Sigmoid colon (tissue), 7 donors: Measurements from ENCODE around the gene MAP2K3. TPM values are rescaled to one million over a fixed set of nuclear protein-coding genes. Genes with fewer than 3 reads are reported as not detected.

Experiments
- DNase-seq: peaks from one replicate; pipeline ENCODE4 v3.0.0-alpha.2; 2019
- H3K27ac ChIP-seq, 4 donors: fragments of 200-600 bp; sonication (generic); one replicate each; pipeline ENCODE4 v1.5.1; 2016 to 2019; ENCODE audit warnings: mild to moderate bottlenecking in 1 of 4
- H3K27me3 ChIP-seq, 3 donors: fragments of 200-600 bp; sonication (generic); one replicate each; pipeline ENCODE4 v1.5.1; 2019; ENCODE audit warnings: mild to moderate bottlenecking in 1 of 3
- H3K36me3 ChIP-seq, 4 donors: fragments of 200-600 bp; sonication (generic); one replicate each; pipeline ENCODE4 v1.5.1; 2016 to 2019
- H3K4me1 ChIP-seq, 4 donors: fragments of 200-600 bp; sonication (generic); one replicate each; pipeline ENCODE4 v1.5.1; 2017 to 2019
- H3K4me3 ChIP-seq, 4 donors: fragments of 200-600 bp; sonication (generic); one replicate each; pipeline ENCODE4 v1.5.1; 2017 to 2019; ENCODE audit warnings: mild to moderate bottlenecking in 2 of 4, moderate library complexity in 1 of 4
- H3K9me3 ChIP-seq, 4 donors: fragments of 200-600 bp in 3 of 4; sonication (generic) in 3 of 4; one replicate each; pipeline versions ENCODE4 v1.5.1 to v1.6.1; 2013 to 2019
- EP300 ChIP-seq, 4 donors: sonication (generic); formaldehyde crosslinking; IDR thresholded peaks; one replicate each; pipeline ENCODE4 v1.6.1; 2017; ENCODE audit warnings: antibody characterized with exemption in 4 of 4
- POLR2A ChIP-seq, 2 donors: fragments of 450-650 bp; IDR thresholded peaks; one replicate each; pipeline ENCODE4 v1.6.1; 2016; ENCODE audit warnings: antibody characterized with exemption in 2 of 2, mild to moderate bottlenecking in 2 of 2, moderate library complexity in 2 of 2
- POLR2AphosphoS5 ChIP-seq, 4 donors: sonication (generic); formaldehyde crosslinking; IDR thresholded peaks; one replicate each; pipeline ENCODE4 v1.6.1; 2017; ENCODE audit warnings: antibody characterized with exemption in 4 of 4
- WGBS, 2 donors: extraction: QIAGEN DNeasy Blood & Tissue Kit; methylation state at CpG; one replicate each; pipeline ENCODE4 v1.1.7; 2013; 5-methylcytosine and 5-hydroxymethylcytosine counted together
- intact Hi-C: fragments of 100-400 bp; cut with DNase I; formaldehyde crosslinking; loops from one replicate; pipeline ENCODE4 v1.15.1; 2023
- polyA plus RNA-seq, 3 donors: library from polyadenylated mRNA; stranded (reverse); fragments of 200-250 nt; gene quantifications; one replicate each; pipeline ENCODE4 v1.2.3, GENCODE V29; 2013
- total RNA-seq, 4 donors: library from RNA; depleted of rRNA; stranded (reverse); fragments of >200 nt; gene quantifications; one replicate each; pipeline ENCODE4 v1.1.0, GENCODE V29; 2016
- TF ChIP-seq, protein P1 (sequence below), 4 experiments: fragments of 450-650 bp in 3 of 4; fragments of 200-600 bp in 1 of 4; IDR thresholded peaks; one replicate each; pipeline ENCODE4 v1.5.1; 2016 to 2019; ENCODE audit warnings: antibody characterized with exemption in 4 of 4, mild to moderate bottlenecking in 3 of 4, moderate library complexity in 2 of 4
- donor health status: healthy with polysubstance abuse.
- donor health status: Bipolar disorder and iron deficiency.
- donor health status: healthy.

Gene MAP2K3
- total and polyA plus RNA-seq, 7 donors = 9.5 to 59.1 (median 23.3) TPM

- TF ChIP-seq EP300 (IDR thresholded peaks at IDR 0.05) = no peak
- no peak for TF ChIP-seq POLR2A (IDR thresholded peaks at IDR 0.05)
- no peak for TF ChIP-seq POLR2AphosphoS5 (IDR thresholded peaks at IDR 0.05)
- TF ChIP-seq, protein P1, sequence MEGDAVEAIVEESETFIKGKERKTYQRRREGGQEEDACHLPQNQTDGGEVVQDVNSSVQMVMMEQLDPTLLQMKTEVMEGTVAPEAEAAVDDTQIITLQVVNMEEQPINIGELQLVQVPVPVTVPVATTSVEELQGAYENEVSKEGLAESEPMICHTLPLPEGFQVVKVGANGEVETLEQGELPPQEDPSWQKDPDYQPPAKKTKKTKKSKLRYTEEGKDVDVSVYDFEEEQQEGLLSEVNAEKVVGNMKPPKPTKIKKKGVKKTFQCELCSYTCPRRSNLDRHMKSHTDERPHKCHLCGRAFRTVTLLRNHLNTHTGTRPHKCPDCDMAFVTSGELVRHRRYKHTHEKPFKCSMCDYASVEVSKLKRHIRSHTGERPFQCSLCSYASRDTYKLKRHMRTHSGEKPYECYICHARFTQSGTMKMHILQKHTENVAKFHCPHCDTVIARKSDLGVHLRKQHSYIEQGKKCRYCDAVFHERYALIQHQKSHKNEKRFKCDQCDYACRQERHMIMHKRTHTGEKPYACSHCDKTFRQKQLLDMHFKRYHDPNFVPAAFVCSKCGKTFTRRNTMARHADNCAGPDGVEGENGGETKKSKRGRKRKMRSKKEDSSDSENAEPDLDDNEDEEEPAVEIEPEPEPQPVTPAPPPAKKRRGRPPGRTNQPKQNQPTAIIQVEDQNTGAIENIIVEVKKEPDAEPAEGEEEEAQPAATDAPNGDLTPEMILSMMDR (IDR thresholded peaks at IDR 0.05) = no peak
Measured at GRCh38 chr17:21249086-21249795, 35.3 kb upstream of the MAP2K3 start.

GRCh38 chr17:21249920-21250703 is 34.4 kb upstream of the MAP2K3 start:
- 58 to 70% methylated on average over 7 of the region's 7 CpGs for WGBS, 2 donors
- intact Hi-C loops = no loop called here
- Histone ChIP-seq H3K9me3 (no peaks in the 10 kb centered on the region), H3K27me3 (no peaks in the 10 kb centered on the region), H3K4me1 (peaks cover 0 to 45% (median 35%) of the 10 kb centered on the region in 4 donors), H3K36me3 (no peaks in the 10 kb centered on the region), H3K4me3 (no peak overlapping the region), H3K27ac (no peak overlapping the region)
- DNase-seq = no peak
- TF ChIP-seq EP300 (IDR thresholded peaks at IDR 0.05) (no peak), POLR2AphosphoS5 (IDR thresholded peaks at IDR 0.05) (no peak), POLR2A (IDR thresholded peaks at IDR 0.05) (no peak)
- TF ChIP-seq, protein P1 (IDR thresholded peaks at IDR 0.05) = no peak

More at GRCh38 chr17:21249086-21249795, 35.3 kb upstream of the MAP2K3 start:
- DNase-seq = no peak
- WGBS, 2 donors = 87 to 88% methylated on average over 12 of the region's 12 CpGs
- no peak overlapping the region for H3K27ac ChIP-seq
- no peak overlapping the region for H3K4me3 ChIP-seq
- peaks cover 0 to 45% (median 35%) of the 10 kb centered on the region in 4 donors for H3K4me1 ChIP-seq
- no peaks in the 10 kb centered on the region for H3K36me3 ChIP-seq
- H3K9me3 ChIP-seq = no peaks in the 10 kb centered on the region
- intact Hi-C loops = no loop called here
- no peaks in the 10 kb centered on the region for H3K27me3 ChIP-seq

DNA sequence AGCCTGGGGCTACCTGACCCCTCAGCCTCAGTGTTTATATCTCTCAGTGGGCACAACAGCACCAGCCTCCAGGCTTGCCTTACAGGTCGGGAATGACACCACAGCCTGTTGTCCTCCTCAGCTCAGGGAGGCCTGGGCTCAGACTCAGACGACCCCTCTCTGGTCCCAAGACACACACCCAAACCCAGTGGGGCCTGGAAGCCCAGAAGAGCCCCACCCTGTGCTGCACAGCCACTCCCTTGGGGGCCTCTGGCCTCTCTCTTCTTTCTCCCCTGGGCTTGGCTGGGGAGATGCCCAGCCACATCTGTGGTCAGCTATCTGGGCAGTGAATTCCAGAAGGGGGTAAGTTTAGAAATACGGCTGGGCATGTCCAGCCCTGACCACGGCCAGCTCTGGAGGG is 33.7 kb upstream of the MAP2K3 start:
- intact Hi-C loops = no loop called here
- 60 to 66% methylated on average over 4 of the region's 4 CpGs for WGBS, 2 donors
- H3K36me3 ChIP-seq = no peaks in the 10 kb centered on the region
- no peak overlapping the region for H3K4me3 ChIP-seq
- peak overlapping the region in 1 of 4 donors; percentile 81 for H3K27ac ChIP-seq
- H3K9me3 ChIP-seq = no peaks in the 10 kb centered on the region
- TF ChIP-seq POLR2AphosphoS5 (IDR thresholded peaks at IDR 0.05) = no peak
- TF ChIP-seq, protein P1 (IDR thresholded peaks at IDR 0.05) = no peak
- no peak for TF ChIP-seq POLR2A (IDR thresholded peaks at IDR 0.05)
- TF ChIP-seq EP300 (IDR thresholded peaks at IDR 0.05) = no peak
- no peak for DNase-seq
- H3K4me1 ChIP-seq = peaks cover 0 to 45% (median 35%) of the 10 kb centered on the region in 4 donors
- H3K27me3 ChIP-seq = no peaks in the 10 kb centered on the region

- 90% methylated on average over 15 of the region's 15 CpGs for WGBS, 2 donors
- TF ChIP-seq, protein P1 (IDR thresholded peaks at IDR 0.05) = no peak
- no peak for TF ChIP-seq EP300 (IDR thresholded peaks at IDR 0.05)
- no peak for TF ChIP-seq POLR2AphosphoS5 (IDR thresholded peaks at IDR 0.05)
- no peak for TF ChIP-seq POLR2A (IDR thresholded peaks at IDR 0.05)
- DNase-seq = no peak
- Histone ChIP-seq H3K4me3 (peak overlapping the region in 1 of 4 donors; percentile 85), H3K27ac (peak overlapping the region in 2 of 4 donors; percentile 78 to 81), H3K4me1 (peaks cover 0 to 45% (median 35%) of the 10 kb centered on the region in 4 donors), H3K9me3 (no peaks in the 10 kb centered on the region), H3K36me3 (no peaks in the 10 kb centered on the region), H3K27me3 (no peaks in the 10 kb centered on the region)
- intact Hi-C loops = loop anchor here (1.0 kb wide), 1 partner anchor 36 kb away; no protein-coding TSS in a partner anchor
Measured at GRCh38 chr17:21251337-21252010, 33.0 kb upstream of the MAP2K3 start.
